Spinal cord (tissue), 10 donors: ENCODE results near the gene MAPK8IP3. TPM values are rescaled to one million over a fixed set of nuclear protein-coding genes. Genes with fewer than 3 reads are reported as not detected.

Experiments used
- DNase-seq, 6 donors: peaks; one replicate each; pipeline versions ENCODE4 v3.0.0 to v3.0.0-alpha.2; 2013 to 2015; ENCODE audit warnings: low spot score in 6 of 6, low read depth in 4 of 6
- H3K27ac ChIP-seq: one replicate; pipeline ENCODE4 v1.5.1; 2013; ENCODE audit warnings: low read depth, low read length, control low read depth
- H3K27me3 ChIP-seq: one replicate; pipeline ENCODE4 v1.6.1; 2013; ENCODE audit warnings: low read length; ENCODE audit not compliant: control insufficient read depth, insufficient read depth
- H3K36me3 ChIP-seq: one replicate; pipeline ENCODE4 v1.6.1; 2013; ENCODE audit warnings: low read length; ENCODE audit not compliant: control insufficient read depth, insufficient read depth
- H3K4me1 ChIP-seq: one replicate; pipeline ENCODE4 v1.6.1; 2013; ENCODE audit warnings: low read length; ENCODE audit not compliant: control insufficient read depth, insufficient read depth
- H3K4me3 ChIP-seq: one replicate; pipeline ENCODE4 v1.5.1; 2013; ENCODE audit warnings: low read depth, low read length, control low read depth
- H3K9me3 ChIP-seq: one replicate; pipeline ENCODE4 v1.6.1; 2013; ENCODE audit warnings: low read length; ENCODE audit not compliant: control insufficient read depth, insufficient read depth
- WGBS: methylation state at CpG from one replicate; pipeline ENCODE4 v1.1.5; 2013; ENCODE audit warnings: missing lambda C conversion rate; ENCODE audit not compliant: insufficient coverage; 5-methylcytosine and 5-hydroxymethylcytosine counted together
- polyA plus RNA-seq, 2 donors: library from polyadenylated mRNA; unstranded; fragments of 120-200 nt; gene quantifications; one replicate each; pipeline ENCODE4 v1.2.1, GENCODE V29; 2013; ENCODE audit not compliant: insufficient read length in 2 of 2
- total RNA-seq, 2 donors: library from RNA; depleted of rRNA in 1 of 2; stranded (reverse); fragments of 120-200 nt in 1 of 2; fragments of >200 nt in 1 of 2; gene quantifications; one replicate each; pipeline versions ENCODE4 v1.2.3 to v1.2.4, GENCODE V29; 2013 to 2014
- donor health status: healthy.

Gene MAPK8IP3
- total and polyA plus RNA-seq, 4 donors: 53.3 to 137 (median 92.7) TPM

GRCh38 chr16:1781758-1782407 lies 75.9 kb downstream of the MAPK8IP3 start:
- peaks cover 71% of the 10 kb centered on the region for H3K36me3 ChIP-seq

GRCh38 chr16:1782408-1783264 lies 76.6 kb downstream of the MAPK8IP3 start, which contains the start of the genes NUBP2 and SPSB3:
TSS of gene NUBP2 (plus strand) at chr16:1782960. CDS start at chr16:1783021, 61 bp downstream.
TSS of gene SPSB3 (minus strand) at chr16:1782571. CDS start at chr16:1781483, 1,088 bp downstream.
- peak; percentile 97 to 100 (median 100) for DNase-seq
- no peaks in the 10 kb centered on the region for H3K27me3 ChIP-seq
- H3K4me3 ChIP-seq: peak within 1 kb of the TSS; percentile 80
- H3K4me1 ChIP-seq: peaks cover 45% of the 10 kb centered on the region
- under 1% methylated on average over 102 of the region's 102 CpGs for WGBS
- no peaks in the 10 kb centered on the region for H3K9me3 ChIP-seq
- peak within 1 kb of the TSS; percentile 40 for H3K27ac ChIP-seq
- H3K36me3 ChIP-seq: peaks cover 71% of the 10 kb centered on the region

More at GRCh38 chr16:1781758-1782407, 75.9 kb downstream of the MAPK8IP3 start:
- Histone ChIP-seq H3K4me1 (peaks cover 45% of the 10 kb centered on the region), H3K27me3 (no peaks in the 10 kb centered on the region), H3K27ac (peak overlapping the region; percentile 40), H3K4me3 (peak overlapping the region; percentile 80), H3K9me3 (no peaks in the 10 kb centered on the region)
- peak in 1 of 6 donors; percentile 12 for DNase-seq
- WGBS: under 1% methylated on average over 70 of the region's 70 CpGs

GRCh38 chr16:1784977-1785845 lies 79.2 kb downstream of the MAPK8IP3 start:
- Histone ChIP-seq H3K9me3 (no peaks in the 10 kb centered on the region), H3K36me3 (peaks cover 71% of the 10 kb centered on the region), H3K27ac (no peak overlapping the region), H3K27me3 (no peaks in the 10 kb centered on the region), H3K4me3 (no peak overlapping the region), H3K4me1 (peaks cover 32% of the 10 kb centered on the region)
- WGBS: 92% methylated on average over 19 of the region's 26 CpGs
- no peak for DNase-seq

- peaks cover 29% of the 10 kb centered on the region for H3K4me1 ChIP-seq
- no peaks in the 10 kb centered on the region for H3K27me3 ChIP-seq
- H3K36me3 ChIP-seq: peaks cover 72% of the 10 kb centered on the region
- DNase-seq: no peak
- no peaks in the 10 kb centered on the region for H3K9me3 ChIP-seq
- H3K4me3 ChIP-seq: no peak overlapping the region
- WGBS: 95% methylated on average over 14 of the region's 14 CpGs
- H3K27ac ChIP-seq: no peak overlapping the region
These were observed 79.8 kb downstream of the MAPK8IP3 start for GRCh38 chr16:1785846-1786170.

- peaks cover 72% of the 10 kb centered on the region for H3K36me3 ChIP-seq
- H3K27ac ChIP-seq: no peak overlapping the region
- WGBS: 92% methylated on average over 51 of the region's 51 CpGs
- no peaks in the 10 kb centered on the region for H3K27me3 ChIP-seq
- DNase-seq: no peak
- no peak overlapping the region for H3K4me3 ChIP-seq
- no peaks in the 10 kb centered on the region for H3K9me3 ChIP-seq
- H3K4me1 ChIP-seq: peaks cover 23% of the 10 kb centered on the region
These were observed 80.5 kb downstream of the MAPK8IP3 start for GRCh38 chr16:1786242-1787055.

GRCh38 chr16:1787056-1787321 lies 81.0 kb downstream of the MAPK8IP3 start:
- Histone ChIP-seq H3K4me1 (peaks cover 18% of the 10 kb centered on the region), H3K4me3 (no peak overlapping the region), H3K9me3 (no peaks in the 10 kb centered on the region), H3K27me3 (no peaks in the 10 kb centered on the region), H3K36me3 (peaks cover 77% of the 10 kb centered on the region), H3K27ac (no peak overlapping the region)
- WGBS: 91% methylated on average over 6 of the region's 6 CpGs
- DNase-seq: no peak

- WGBS: 94% methylated on average over 44 of the region's 44 CpGs
- H3K4me1 ChIP-seq: peaks cover 18% of the 10 kb centered on the region
- DNase-seq: no peak
- H3K36me3 ChIP-seq: peaks cover 82% of the 10 kb centered on the region
- no peaks in the 10 kb centered on the region for H3K9me3 ChIP-seq
- no peak overlapping the region for H3K27ac ChIP-seq
- no peak overlapping the region for H3K4me3 ChIP-seq
- no peaks in the 10 kb centered on the region for H3K27me3 ChIP-seq
These were observed 81.5 kb downstream of the MAPK8IP3 start for GRCh38 chr16:1787322-1788094.

- WGBS: 95% methylated on average over 34 of the region's 38 CpGs
- Histone ChIP-seq H3K4me3 (no peak overlapping the region), H3K9me3 (no peaks in the 10 kb centered on the region), H3K27ac (no peak overlapping the region), H3K4me1 (peaks cover 18% of the 10 kb centered on the region), H3K36me3 (peaks cover 89% of the 10 kb centered on the region), H3K27me3 (no peaks in the 10 kb centered on the region)
- DNase-seq: no peak
These were observed 82.2 kb downstream of the MAPK8IP3 start for GRCh38 chr16:1788095-1788707.
